Measurements from ENCODE around the gene HABP2. TPM values are rescaled to one million over a fixed set of nuclear protein-coding genes. Genes with fewer than 3 reads are reported as not detected.

Gene HABP2
- total RNA-seq, 1 experiment from 2014 or later, result not detected

GRCh38 chr10:113534423-113534822, 18.4 kb upstream of the HABP2 start:
- Histone ChIP-seq H2BK120ac (ENCODE audit: low read depth, low read length, poor library complexity, severe bottlenecking) (no peak overlapping the region), H4K20me1 (ENCODE audit: control insufficient read depth, insufficient read depth, insufficient read length) (no peaks in the 10 kb centered on the region)
- no peak for DNase-seq

More at GRCh38 chr10:113534423-113534822, 18.4 kb upstream of the HABP2 start:
- H3K4ac ChIP-seq (ENCODE audit: low read depth, low read length), result no peak overlapping the region
- no peaks in the 10 kb centered on the region for H3K23me2 ChIP-seq (ENCODE audit: insufficient read length, low read depth, low read length, poor library complexity, severe bottlenecking)
- no peaks in the 10 kb centered on the region for H3K27me3 ChIP-seq (ENCODE audit: insufficient read depth, low read length)
- no peak overlapping the region for H3K23ac ChIP-seq (ENCODE audit: insufficient read length, low read depth, low read length)
- no peak overlapping the region for H2AFZ ChIP-seq (ENCODE audit: low read length)
- H3K18ac ChIP-seq (ENCODE audit: insufficient read length, low read depth, low read length), result no peak overlapping the region
- H3K9me3 ChIP-seq (ENCODE audit: control insufficient read depth, low read depth, low read length), result no peaks in the 10 kb centered on the region
- no peak overlapping the region for H3K14ac ChIP-seq (ENCODE audit: insufficient read depth, low read length)
- H3K4me2 ChIP-seq (ENCODE audit: insufficient read depth, insufficient read length, low read length), result no peak overlapping the region
- no CpG with 5 or more reads among the region's 4 CpGs for WGBS (ENCODE audit: extremely low coverage, insufficient read length, low lambda C conversion rate)
- no peak for TF ChIP-seq CTCF (conservative IDR thresholded peaks at IDR 0.05)
- H2BK5ac ChIP-seq (ENCODE audit: insufficient read length, low read length), result no peak overlapping the region
- H3K4me1 Mint-ChIP-seq, result peaks cover 0 to 8% of the 10 kb centered on the region in 2 experiments; a peak in 2 of 4 replicates
- no peak overlapping the region for H4K5ac ChIP-seq (ENCODE audit: insufficient read length, low read depth, low read length)
- H2BK20ac ChIP-seq (ENCODE audit: low read depth, low read length, poor library complexity, severe bottlenecking), result no peak overlapping the region
- H3K36me3 Mint-ChIP-seq (ENCODE audit: insufficient read depth in 1 of 3, low read depth in 3 of 3), result no peaks in the 10 kb centered on the region
- no peak overlapping the region for H3K9ac ChIP-seq (ENCODE audit: extremely low read depth, insufficient read length, low read length)
- H3K27ac ChIP-seq (ENCODE audit: insufficient read length, low read depth, low read length), result no peak overlapping the region
- no peaks in the 10 kb centered on the region for H3K79me1 ChIP-seq (ENCODE audit: insufficient read depth, low read depth, low read length, poor library complexity, severe bottlenecking)
- H3K79me2 ChIP-seq (ENCODE audit: insufficient read depth, low read length), result no peaks in the 10 kb centered on the region
- no peak overlapping the region for H3K56ac ChIP-seq (ENCODE audit: insufficient read length, low read depth, low read length)
- no peak overlapping the region for H4K8ac ChIP-seq (replicated peaks; ENCODE audit: insufficient read length, low read depth, low read length)
- no peak overlapping the region for H2BK12ac ChIP-seq (ENCODE audit: insufficient read length, low read depth, low read length)
- H3K9me3 Mint-ChIP-seq, result no peaks in the 10 kb centered on the region
- no peak overlapping the region for H4K91ac ChIP-seq (ENCODE audit: insufficient read length, low read depth, low read length)
- peak overlapping the region in 1 of 3 experiments; percentile 5; a peak in 1 of 7 replicates for H3K27ac Mint-ChIP-seq
- H3K4me1 ChIP-seq (ENCODE audit: insufficient read depth, low read length), result no peaks in the 10 kb centered on the region
- no peak overlapping the region for H3K4me3 Mint-ChIP-seq
- H3K27me3 Mint-ChIP-seq (ENCODE audit: low read depth), result peaks cover 94% of the 10 kb centered on the region
- H2BK15ac ChIP-seq (ENCODE audit: low read depth, low read length), result no peak overlapping the region
- H2AK5ac ChIP-seq (ENCODE audit: insufficient read length, low read length), result no peak overlapping the region
- no peak overlapping the region for H3T11ph ChIP-seq (ENCODE audit: low read length)
